SJSA1 (cell line): ENCODE data around the gene GAPVD1. TPM values are rescaled to one million over a fixed set of nuclear protein-coding genes. Genes with fewer than 3 reads are reported as not detected.
"Not testable (repeated sequence)": the region's sequence is repeated elsewhere in the genome, so short reads cannot be mapped to it uniquely, and the experiment has no call there.

ENCODE experiments used
- DNase-seq, 2 experiments: peaks; one replicate each; pipeline ENCODE4 v3.0.0-alpha.2; 2015 to 2020; ENCODE audit warnings: low spot score in 2 of 2, low read depth in 1 of 2
- H3K27ac ChIP-seq: fragments of 250-450 bp; sonication (Bioruptor Pico); 2 replicates; pipeline ENCODE4 v1.5.1; 2020; ENCODE audit warnings: mild to moderate bottlenecking, moderate library complexity
- H3K27me3 ChIP-seq: fragments of 250-450 bp; sonication (Bioruptor Pico); replicated peaks from 2 replicates; pipeline ENCODE4 v1.5.1; 2020; ENCODE audit warnings: mild to moderate bottlenecking, moderate library complexity
- H3K36me3 ChIP-seq: fragments of 250-450 bp; sonication (Bioruptor Pico); 2 replicates; pipeline ENCODE4 v1.5.1; 2020; ENCODE audit warnings: mild to moderate bottlenecking
- H3K4me1 ChIP-seq: fragments of 250-450 bp; sonication (Bioruptor Pico); replicated peaks from 2 replicates; pipeline ENCODE4 v1.6.1; 2021; ENCODE audit warnings: mild to moderate bottlenecking
- H3K4me3 ChIP-seq: fragments of 250-450 bp; sonication (Bioruptor Pico); 2 replicates; pipeline ENCODE4 v1.5.1; 2020; ENCODE audit warnings: mild to moderate bottlenecking
- H3K9me3 ChIP-seq: fragments of 250-450 bp; sonication (Bioruptor Pico); replicated peaks from 2 replicates; pipeline ENCODE4 v1.5.1; 2020; ENCODE audit warnings: mild to moderate bottlenecking
- total RNA-seq: library from RNA; depleted of rRNA; stranded (reverse); fragments of >200 nt; shearing (Covaris generic); gene quantifications from 2 replicates; pipeline ENCODE4 v1.2.3, GENCODE V29; 2014

GAPVD1 gene
- total RNA-seq, 1 experiment from 2014 or later, result 38.4 TPM

DNA sequence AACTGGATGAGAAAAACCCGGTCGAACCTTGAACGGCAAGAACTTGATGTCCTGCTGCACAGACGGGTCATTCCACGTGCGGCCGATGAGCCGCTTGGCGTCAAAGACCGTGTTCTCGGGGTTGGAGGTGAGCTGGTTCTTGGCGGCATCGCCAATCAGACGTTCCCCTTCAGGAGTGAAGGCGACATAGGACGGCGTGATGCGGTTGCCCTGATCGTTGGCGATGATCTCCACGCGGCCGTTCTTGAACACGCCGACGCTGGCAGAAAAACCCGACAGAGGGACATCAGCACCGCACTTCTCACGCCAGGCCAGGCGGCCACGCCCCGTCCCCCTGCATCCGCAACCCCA, 21.0 kb upstream of the GAPVD1 start:
- no peaks in the 10 kb centered on the region for H3K9me3 ChIP-seq
- peaks cover 55% of the 10 kb centered on the region for H3K36me3 ChIP-seq
- DNase-seq, result peak in 1 of 2 experiments; percentile 41
- H3K4me1 ChIP-seq, result peaks cover 31% of the 10 kb centered on the region
- H3K27ac ChIP-seq, result peak overlapping the region; percentile 78
- H3K4me3 ChIP-seq, result peak overlapping the region; percentile 73
- H3K27me3 ChIP-seq, result no peaks in the 10 kb centered on the region

GRCh38 chr9:125241000-125241862, 20.4 kb upstream of the GAPVD1 start, which contains the start of gene HSPA5:
HSPA5 (minus strand) TSS chr9:125241343; CDS start chr9:125241126, 217 bp downstream.
- DNase-seq, result peak; percentile 99
- H3K4me1 ChIP-seq, result peaks cover 31% of the 10 kb centered on the region
- peaks cover 49% of the 10 kb centered on the region for H3K36me3 ChIP-seq
- H3K9me3 ChIP-seq, result no peaks in the 10 kb centered on the region
- H3K27me3 ChIP-seq, result no peaks in the 10 kb centered on the region
- H3K4me3 ChIP-seq, result peak within 1 kb of the TSS; percentile 73
- peak within 1 kb of the TSS; percentile 95 for H3K27ac ChIP-seq

GRCh38 chr9:125241863-125242739, 19.5 kb upstream of the GAPVD1 start:
- Histone ChIP-seq H3K4me3 (peak overlapping the region; percentile 73), H3K36me3 (peaks cover 40% of the 10 kb centered on the region), H3K9me3 (no peaks in the 10 kb centered on the region), H3K4me1 (peaks cover 31% of the 10 kb centered on the region), H3K27me3 (no peaks in the 10 kb centered on the region), H3K27ac (peak overlapping the region; percentile 95)
- DNase-seq, result peak in 1 of 2 experiments; percentile 59

DNA sequence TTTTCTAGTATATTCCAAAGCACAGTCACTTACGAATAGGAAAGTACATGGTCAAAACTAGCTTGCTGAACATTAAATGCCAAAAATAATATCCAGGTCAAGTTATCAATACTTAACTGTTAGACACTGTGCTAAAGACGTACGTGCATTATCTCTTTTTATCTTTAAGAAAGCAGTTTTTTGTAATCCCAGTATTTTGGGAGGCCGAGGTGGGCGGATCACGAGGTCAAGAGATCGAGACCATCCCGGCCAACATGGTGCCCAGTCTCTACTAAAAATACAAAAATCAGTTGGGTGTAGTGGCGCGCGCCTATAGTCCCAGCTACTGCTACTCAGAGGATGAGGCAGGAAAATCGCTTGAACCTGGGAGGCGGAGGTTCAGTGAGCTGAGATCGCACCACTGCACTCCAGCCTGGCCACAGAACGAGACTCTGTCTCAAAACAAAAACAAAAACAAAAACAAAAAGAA, 17.8 kb upstream of the GAPVD1 start:
- peak overlapping the region; percentile 95 for H3K27ac ChIP-seq
- peaks cover 23% of the 10 kb centered on the region for H3K36me3 ChIP-seq
- DNase-seq, result no peak
- H3K27me3 ChIP-seq, result no peaks in the 10 kb centered on the region
- H3K4me1 ChIP-seq, result peaks cover 24% of the 10 kb centered on the region
- H3K9me3 ChIP-seq, result no peaks in the 10 kb centered on the region
- H3K4me3 ChIP-seq, result no peak overlapping the region

DNA sequence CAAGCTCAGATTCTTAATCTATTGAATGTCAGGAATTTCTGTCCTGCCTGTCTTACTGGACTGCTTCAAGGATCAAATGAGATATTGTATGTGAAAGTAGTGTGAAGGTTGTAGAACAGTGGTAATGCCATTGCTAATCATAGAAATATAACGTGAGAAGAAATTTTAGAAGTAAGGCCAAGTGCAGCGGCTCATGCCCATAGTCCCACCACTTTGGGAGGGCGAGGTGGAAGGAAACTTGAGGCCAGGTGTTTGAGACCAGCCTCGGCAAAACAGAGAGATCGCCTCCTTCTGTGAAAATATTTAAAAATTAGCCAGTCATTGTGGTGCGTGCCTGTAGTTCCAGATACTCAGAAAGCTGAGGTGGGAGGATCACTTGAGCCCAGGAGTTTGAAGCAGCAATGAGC, 15.4 kb upstream of the GAPVD1 start:
- no peaks in the 10 kb centered on the region for H3K36me3 ChIP-seq
- H3K9me3 ChIP-seq, result no peaks in the 10 kb centered on the region
- H3K27me3 ChIP-seq, result no peaks in the 10 kb centered on the region
- H3K4me1 ChIP-seq, result peaks cover 24% of the 10 kb centered on the region
- H3K4me3 ChIP-seq, result no peak overlapping the region
- DNase-seq, result no peak
- H3K27ac ChIP-seq, result no peak overlapping the region

- H3K4me1 ChIP-seq, result no peaks in the 10 kb centered on the region
- DNase-seq, result no peak
- H3K4me3 ChIP-seq, result no peak overlapping the region
Measured at GRCh38 chr9:125254231-125254630, 7.4 kb upstream of the GAPVD1 start.

GRCh38 chr9:125255781-125256391, 5.7 kb upstream of the GAPVD1 start:
- no peak overlapping the region for H3K27ac ChIP-seq
- no peak for DNase-seq
- no peaks in the 10 kb centered on the region for H3K4me1 ChIP-seq
- no peaks in the 10 kb centered on the region for H3K27me3 ChIP-seq
- no peaks in the 10 kb centered on the region for H3K9me3 ChIP-seq
- no peaks in the 10 kb centered on the region for H3K36me3 ChIP-seq
- H3K4me3 ChIP-seq, result no peak overlapping the region

More at GRCh38 chr9:125254231-125254630, 7.4 kb upstream of the GAPVD1 start:
- H3K36me3 ChIP-seq, result no peaks in the 10 kb centered on the region
- no peaks in the 10 kb centered on the region for H3K9me3 ChIP-seq
- H3K27me3 ChIP-seq, result no peaks in the 10 kb centered on the region
- no peak overlapping the region for H3K27ac ChIP-seq

DNA sequence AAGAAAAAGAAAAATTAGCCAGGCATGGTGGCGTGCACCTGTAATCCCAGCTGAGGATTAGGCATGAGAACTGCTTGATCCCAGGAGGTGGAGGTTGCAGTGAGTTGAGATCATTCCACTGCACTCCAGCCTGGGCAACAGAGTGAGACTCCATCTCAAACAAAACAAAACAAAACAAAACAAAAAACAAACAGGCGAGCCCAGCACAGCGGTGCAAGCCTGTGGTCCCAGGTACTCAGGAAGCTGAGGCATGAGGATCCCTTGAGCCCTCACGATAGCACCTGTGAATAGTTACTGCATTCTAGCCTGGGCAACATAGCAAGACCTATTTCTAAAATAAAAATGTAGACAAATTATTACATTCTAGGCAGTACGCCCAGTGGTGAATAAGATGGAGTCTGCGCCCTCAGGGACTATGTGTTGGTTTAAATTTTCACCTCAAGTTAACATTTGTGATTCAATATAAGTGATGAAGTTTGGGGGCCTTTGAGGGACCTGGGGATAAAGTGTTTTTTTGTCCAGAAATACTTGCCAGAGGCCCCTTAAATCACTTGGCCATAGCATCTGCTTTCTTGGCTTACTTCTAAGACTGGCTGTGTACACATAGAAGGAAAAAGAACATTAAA, 3.4 kb upstream of the GAPVD1 start:
- Histone ChIP-seq H3K36me3 (peaks cover 10% of the 10 kb centered on the region), H3K4me3 (no peak overlapping the region), H3K27me3 (no peaks in the 10 kb centered on the region), H3K4me1 (peaks cover 11% of the 10 kb centered on the region), H3K27ac (no peak overlapping the region), H3K9me3 (no peaks in the 10 kb centered on the region)
- DNase-seq, result no peak

GRCh38 chr9:125258832-125259534, 2.6 kb upstream of the GAPVD1 start:
- Histone ChIP-seq H3K4me3 (no peak overlapping the region), H3K9me3 (no peaks in the 10 kb centered on the region), H3K27ac (no peak overlapping the region), H3K27me3 (no peaks in the 10 kb centered on the region), H3K36me3 (peaks cover 10% of the 10 kb centered on the region), H3K4me1 (peaks cover 11% of the 10 kb centered on the region)
- DNase-seq, result no peak

DNA sequence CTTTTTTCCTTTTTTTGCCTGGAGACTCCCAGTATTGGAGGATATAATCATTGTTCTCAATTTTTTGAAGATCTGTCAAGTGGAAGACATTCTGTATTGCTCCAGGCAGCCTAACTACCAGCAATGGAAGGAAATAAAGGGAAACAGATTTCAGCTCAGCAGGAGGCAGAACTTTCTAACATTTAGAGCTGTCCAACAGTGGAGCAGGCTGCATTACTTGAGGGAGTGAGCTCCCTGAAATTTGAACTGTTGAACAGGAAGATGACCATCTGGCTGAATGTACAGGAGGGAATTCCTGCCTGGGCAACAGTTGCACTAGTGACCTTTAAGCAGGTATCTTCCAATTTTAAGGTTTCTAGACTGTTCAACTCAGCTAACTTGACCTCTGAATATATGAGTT, 1.1 kb upstream of the GAPVD1 start:
- Histone ChIP-seq H3K4me3 (no peak overlapping the region), H3K9me3 (no peaks in the 10 kb centered on the region), H3K36me3 (peaks cover 15% of the 10 kb centered on the region), H3K4me1 (peaks cover 11% of the 10 kb centered on the region), H3K27ac (no peak overlapping the region), H3K27me3 (no peaks in the 10 kb centered on the region)
- no peak for DNase-seq

DNA sequence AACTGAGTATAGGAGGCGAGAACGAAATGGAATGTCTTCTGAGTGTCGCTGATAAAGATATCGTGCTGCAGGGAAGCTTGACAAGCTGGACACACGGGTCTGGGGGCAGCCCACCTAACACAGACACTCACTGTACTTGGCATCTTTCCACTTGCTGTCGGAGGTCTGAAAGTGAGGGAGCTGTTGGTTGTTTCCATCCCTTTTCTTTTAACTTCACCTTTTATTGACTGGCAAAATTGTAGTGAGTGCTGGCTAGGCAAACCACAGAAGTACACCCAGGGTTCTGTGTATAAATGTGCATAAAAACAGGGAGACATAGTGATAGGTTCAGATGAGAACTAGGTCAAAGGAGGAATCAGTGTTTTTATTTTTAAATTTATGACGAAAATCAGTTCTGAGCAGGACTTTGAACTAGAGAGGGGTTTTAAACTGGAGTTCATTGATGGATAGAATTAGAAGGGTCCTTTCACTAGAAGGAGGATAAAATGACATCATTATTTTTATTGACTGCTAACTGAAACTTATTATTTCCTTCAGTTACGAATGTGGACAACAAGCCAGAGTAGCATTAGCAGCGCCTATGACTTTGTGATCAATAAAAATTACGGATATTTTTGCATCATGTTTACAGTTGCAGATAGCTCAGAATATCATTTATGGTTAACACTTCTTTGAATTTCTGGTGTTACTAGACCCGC, 817 bp downstream of the GAPVD1 start:
- no peaks in the 10 kb centered on the region for H3K9me3 ChIP-seq
- H3K4me1 ChIP-seq, result peaks cover 11% of the 10 kb centered on the region
- no peak for DNase-seq
- H3K27me3 ChIP-seq, result no peaks in the 10 kb centered on the region
- H3K27ac ChIP-seq, result no peak overlapping the region
- peaks cover 15% of the 10 kb centered on the region for H3K36me3 ChIP-seq
- peak overlapping the region; percentile 82 for H3K4me3 ChIP-seq

- peaks cover 11% of the 10 kb centered on the region for H3K4me1 ChIP-seq
- H3K9me3 ChIP-seq, H3K27ac ChIP-seq, H3K27me3 ChIP-seq, DNase-seq, H3K4me3 ChIP-seq: not testable (repeated sequence)
- H3K36me3 ChIP-seq, result peaks cover 15% of the 10 kb centered on the region
Measured at GRCh38 chr9:125264068-125264467, 2.4 kb downstream of the GAPVD1 start.
